NCI-H510A (cell line): Measurements from ENCODE around the gene SMTN.

Source experiments
- DNase-seq: peaks from one replicate; lab custom pipeline; 2025; lab: John Stamatoyannopoulos, UW

The SMTN gene

DNA sequence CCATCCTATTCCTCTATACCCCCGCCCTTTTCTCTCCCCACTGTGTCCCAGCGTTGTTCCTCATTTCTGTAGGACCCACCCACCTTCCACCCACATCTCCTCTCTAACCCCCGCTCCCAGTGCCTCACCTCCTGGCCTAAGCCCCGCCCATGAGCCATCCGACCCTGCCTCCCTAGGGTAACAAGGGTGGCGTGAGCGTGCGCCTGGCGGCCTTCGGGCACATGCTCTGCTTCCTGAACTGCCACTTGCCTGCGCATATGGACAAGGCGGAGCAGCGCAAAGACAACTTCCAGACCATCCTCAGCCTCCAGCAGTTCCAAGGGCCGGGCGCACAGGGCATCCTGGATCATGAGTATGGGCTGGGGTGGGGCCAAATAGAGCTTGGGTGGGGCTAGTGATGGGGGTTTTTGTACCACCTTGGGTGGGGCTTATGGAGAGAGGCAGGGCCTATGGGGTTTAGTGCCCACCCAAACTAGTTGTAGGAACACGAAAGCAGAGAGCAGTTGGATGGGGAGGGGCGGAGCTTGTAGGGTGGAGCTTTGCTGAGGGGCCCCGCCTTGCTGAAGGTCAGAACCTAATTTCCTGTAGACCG, 46.2 kb downstream of the SMTN start:
- no peak for DNase-seq

DNA sequence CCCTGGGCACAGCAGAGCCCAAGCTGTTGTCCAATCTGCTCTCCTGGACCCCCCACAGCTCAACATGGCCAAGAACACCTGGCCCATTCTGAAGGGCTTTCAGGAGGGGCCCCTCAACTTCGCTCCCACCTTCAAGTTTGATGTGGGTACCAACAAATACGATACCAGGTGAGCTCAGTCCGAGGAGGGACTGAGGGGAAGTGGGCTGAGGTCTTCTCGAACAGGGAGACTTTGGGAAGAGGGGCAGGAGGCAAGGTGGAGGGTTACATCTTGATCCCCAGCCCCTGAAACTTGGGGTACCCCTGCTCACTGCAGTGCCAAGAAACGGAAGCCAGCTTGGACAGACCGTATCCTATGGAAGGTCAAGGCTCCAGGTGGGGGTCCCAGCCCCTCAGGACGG, 47.0 kb downstream of the SMTN start:
- DNase-seq, result no peak

DNA sequence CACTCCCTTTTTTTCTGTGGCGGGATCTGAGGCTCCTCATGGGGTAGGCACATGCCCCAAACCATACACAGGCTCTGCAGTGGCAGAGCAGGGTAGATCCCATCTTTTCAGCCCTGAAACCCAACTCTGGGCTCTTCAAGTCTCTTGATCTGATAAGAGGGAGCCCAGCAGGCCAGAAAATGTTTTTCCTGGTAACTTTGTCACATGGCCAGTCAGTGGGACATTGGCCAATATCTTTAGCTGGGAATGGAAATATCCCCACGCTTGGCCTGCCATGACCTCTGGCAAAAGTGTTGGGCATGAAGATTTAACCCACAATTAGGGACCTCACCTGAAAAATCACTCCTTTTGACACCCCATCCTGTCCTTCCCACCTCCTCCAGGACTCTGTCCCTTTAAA, 49.8 kb downstream of the SMTN start:
- no peak for DNase-seq

DNA sequence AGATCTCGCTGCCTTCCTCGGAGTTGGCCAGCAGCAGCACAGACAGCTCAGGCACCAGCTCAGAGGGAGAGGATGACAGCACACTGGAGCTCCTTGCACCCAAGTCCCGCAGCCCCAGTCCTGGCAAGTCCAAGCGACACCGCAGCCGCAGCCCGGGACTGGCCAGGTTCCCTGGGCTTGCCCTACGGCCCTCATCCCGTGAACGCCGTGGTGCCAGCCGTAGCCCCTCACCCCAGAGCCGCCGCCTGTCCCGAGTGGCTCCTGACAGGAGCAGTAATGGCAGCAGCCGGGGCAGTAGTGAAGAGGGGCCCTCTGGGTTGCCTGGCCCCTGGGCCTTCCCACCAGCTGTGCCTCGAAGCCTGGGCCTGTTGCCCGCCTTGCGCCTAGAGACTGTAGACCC, 52.8 kb downstream of the SMTN start:
- no peak for DNase-seq

DNA sequence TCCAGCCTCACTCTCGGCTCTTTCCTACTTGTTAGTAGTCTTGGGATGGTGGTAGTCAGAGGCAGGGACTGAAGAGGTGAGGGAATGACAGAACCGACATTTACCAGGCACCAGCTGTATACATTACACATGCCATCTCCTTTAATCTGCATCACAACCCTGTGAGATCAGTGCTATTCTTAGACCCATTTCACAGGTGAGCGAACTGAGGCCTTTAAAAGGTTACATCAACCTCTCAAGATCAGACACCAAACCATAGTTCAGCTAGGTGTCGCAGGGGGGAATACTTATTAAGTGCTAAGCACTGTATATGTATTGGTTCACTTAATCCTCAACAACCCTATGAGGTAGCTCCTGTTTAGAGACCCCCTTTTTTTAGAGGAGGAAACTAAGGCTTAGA, 53.6 kb downstream of the SMTN start:
- no peak for DNase-seq

DNA sequence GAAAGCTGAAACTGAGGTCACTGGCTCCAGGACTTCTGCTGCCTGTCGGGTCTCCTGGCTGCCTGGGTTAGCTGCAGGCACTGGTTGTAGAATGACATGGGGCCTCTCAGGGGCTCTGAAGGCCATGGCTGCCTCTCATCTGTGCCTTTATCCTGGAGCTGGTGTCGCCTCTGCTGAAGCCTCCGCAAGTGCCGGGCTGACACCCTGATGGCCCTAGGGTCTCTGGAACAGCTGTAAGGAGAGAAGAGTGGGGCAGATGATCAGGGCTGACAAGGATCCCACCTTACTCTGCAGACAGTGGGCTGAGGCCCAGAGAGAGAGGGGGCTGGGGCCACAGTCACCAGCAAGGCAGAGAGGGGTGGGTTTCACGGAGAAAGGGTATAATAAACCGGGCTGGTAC, 54.6 kb downstream of the SMTN start:
- DNase-seq, result no peak

DNA sequence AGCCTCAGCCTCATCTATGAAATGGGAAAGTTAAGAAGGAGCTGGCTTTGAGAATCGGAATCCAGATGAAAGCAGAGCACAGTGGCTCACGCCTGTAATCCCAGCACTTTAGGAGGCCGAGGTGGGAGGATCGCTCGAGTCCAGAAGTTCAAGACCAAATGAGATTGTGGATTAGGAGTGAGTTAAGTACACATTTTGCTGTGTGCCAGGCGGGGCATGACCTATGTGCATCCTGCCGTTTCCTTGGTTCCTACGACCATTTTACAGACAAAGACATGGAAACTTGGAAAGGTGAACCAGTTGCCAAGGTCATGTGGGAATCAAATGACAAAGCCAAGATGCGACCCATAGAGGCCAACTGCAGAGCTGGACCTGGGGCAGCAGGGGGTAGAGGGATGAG, 55.0 kb downstream of the SMTN start:
- DNase-seq, result no peak

DNA sequence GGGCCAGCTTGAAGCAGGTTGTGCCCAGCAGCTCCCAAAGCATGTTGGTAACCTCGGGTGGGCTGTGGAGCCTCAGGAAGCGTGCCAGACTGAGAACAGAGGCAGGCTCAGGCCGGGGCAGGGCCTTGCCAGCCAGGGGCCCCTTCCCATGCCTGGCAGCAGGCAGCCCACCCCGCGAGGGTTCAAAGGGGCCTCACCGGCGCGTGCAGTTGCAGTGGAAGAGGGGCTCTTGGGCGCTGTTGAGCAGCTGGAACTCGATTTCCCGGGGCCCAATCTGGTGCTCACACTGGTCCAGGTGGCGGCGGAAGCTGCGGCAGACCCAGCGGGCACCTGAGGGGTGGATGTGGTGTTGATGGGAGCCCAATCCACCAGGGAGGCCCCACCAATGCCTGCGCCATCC, 55.6 kb downstream of the SMTN start:
- DNase-seq, result no peak

DNA sequence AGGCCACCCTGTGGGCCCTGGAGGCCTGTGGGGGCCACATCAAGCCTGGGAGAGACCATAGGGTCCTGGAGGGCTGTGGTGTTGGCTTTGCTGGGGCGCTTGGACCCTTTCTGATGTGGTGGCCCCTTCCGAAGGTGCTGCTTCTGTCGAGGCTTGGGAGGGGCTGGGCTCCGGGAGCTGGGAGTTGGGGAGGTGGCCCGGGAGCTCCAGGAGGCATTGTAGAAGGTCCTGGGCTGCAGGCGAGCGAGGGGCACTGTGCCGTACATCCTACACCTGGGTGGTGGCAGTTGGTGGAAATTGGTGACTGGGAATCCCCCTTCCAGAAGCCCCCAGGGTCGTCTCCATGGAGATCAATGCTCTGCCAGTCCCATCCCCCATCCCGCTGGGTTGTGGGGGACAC, 56.6 kb downstream of the SMTN start:
- DNase-seq, result no peak

DNA sequence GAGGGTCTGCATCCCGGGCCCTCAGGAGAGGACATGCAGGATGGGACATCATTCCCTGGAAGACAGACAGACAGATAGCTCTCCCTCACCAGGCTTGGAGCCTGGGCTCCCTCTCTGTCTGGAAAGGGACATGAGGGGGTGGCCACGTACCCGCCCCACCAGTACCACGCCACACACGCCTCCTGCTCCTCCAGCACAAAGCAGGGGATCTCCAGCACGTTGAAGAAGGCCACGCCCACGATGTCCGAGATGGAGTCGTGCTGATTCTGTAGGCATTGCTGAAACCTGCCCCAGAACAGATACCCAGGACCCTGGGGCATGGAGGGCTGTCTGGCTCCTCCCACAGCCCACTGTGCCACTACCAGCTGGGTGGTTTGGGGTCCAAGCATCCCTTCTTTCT, 57.0 kb downstream of the SMTN start:
- no peak for DNase-seq

DNA sequence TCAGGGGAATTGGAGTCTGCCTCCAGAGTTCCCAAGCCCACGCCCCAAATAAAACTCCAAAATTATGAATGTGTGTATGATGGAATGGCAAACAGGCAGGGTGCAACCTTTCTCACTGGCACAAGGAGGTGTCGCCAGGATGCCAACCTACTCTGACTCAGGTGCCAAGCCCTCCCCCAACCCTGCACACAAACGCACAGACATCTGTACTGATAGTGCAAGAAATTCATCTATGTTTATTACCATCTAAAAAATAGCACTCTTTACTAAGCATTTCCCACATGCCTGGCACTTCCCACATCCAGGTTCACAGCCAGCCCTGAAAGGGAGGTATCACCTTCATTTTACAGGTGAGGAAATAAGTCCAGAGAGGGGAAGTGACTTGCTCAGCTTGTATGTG, 57.9 kb downstream of the SMTN start:
- no peak for DNase-seq

DNA sequence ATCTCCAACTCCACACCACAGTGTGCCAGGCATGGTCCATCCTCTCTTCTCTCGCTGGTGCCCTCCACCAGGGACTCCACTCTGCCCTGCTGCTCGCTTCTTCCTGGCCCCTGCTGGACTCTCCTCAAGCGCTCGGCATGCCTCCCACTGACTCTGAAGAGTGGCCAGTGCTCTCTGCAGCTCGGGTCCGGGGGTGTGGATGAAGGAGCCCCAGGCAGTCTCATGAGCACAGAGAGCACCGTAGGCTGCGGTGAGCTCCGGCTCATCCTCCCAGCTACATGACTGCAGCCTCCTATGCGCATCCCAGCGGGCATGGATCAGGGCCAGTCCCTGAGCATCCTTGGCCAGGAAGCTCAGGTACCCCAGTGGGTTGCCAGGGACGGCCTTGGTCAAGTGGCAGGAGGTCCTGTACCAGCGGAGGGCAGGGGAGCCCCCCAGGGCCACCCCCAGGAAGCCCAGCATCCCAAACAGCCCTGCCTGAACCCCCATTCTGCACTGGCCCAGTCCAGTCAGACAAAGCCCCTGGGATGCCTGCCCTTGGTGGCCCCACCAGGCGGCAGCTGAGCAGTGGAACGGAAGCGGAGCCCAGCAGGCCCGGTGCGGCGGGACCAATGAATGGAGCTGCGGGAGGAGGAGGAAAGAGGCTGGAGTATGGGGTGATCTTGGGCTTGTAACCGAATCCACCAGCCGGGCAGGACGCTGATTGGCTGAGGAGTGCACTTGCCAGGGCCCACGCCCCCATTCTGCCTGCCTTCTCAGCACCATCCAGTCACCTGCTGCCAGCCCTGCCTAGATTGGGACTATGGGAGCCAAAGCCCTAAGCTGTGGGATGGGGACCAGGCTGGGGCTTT, 59.0 kb downstream of the SMTN start, which contains the start of gene PLA2G3:
PLA2G3 (minus strand) TSS at position 643 of the 851 bp plus-strand sequence; CDS start at position 489, 154 bp downstream.
- DNase-seq, result peak; percentile 85

DNA sequence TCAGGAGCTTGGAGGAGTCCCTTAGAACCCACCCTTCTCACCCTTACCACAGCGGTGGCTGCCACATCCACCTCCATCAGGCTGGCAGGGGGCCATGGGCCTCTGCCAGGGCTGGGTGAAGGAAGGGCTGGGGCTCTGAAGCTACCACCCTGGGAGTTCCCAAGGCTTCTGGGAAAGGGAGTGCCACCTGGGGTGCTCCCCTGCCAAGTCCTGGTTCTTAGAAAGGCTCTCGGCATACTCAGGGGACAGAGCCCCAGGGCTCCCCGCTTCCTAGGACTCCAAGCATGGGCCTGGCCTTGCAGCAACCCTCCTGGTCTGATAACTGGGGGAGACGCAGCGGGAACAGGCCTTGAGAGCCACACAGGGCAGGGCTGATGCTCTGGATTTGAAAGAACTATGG, 59.6 kb downstream of the SMTN start:
- no peak for DNase-seq

DNA sequence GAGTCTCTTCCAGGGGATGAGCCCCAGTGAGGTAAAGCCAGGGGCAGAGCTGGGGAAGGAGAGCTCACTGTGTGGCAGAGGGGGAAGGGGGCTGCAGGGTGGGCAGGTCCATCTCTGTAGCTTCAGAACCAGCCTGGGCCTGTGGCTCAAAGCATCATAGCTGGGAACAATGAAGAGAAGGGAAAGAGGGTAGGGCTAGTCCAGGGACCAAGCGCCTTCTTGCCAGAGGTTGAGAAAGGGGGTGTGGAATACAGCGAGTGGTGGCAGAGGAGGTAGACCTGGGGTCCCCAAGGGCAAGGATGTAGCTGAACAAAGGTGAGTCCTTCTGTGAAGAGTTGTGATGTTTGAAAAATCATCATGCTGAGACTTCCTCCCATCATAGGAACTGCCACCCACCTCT, 60.4 kb downstream of the SMTN start:
- no peak for DNase-seq

DNA sequence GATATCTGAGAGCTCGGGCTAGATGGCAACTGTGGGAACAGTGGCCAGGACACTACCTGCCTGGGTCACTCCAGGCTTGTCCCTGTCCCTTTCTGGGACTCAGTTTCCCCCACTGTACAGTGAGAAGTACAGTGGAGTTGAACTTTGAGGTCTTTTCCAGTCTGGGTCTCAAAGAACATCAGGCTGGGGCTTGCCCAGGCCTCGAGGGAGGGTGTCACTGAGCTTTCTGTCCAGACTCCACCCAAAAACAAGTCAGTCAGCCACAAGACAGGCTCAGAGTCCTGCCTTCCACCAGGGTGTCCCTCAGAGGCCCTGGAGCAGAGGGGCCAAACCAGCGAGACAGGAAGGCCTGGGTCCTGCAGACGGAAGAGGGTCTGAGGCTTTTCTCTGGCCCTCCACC, 61.2 kb downstream of the SMTN start:
- no peak for DNase-seq

DNA sequence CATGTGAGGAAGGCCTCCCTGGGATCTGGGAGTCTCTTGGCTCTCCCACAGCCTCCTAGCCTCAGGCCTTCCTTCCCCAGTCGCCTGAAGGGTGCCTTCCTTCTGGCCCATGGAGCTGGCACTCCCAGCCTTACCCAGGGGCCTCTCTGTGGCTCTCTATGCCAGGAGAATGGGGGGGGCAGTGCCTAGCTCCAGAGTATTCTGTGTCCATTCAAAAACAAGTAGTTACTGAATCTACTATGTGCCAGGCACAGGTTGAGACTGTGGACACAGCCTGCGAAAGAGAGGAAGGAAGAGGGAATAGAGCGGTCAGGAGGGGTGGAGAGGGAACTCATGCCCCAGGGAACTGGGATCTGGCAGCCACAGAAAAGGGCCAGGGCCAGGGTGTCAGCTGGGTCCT, 61.9 kb downstream of the SMTN start:
- DNase-seq, result no peak

DNA sequence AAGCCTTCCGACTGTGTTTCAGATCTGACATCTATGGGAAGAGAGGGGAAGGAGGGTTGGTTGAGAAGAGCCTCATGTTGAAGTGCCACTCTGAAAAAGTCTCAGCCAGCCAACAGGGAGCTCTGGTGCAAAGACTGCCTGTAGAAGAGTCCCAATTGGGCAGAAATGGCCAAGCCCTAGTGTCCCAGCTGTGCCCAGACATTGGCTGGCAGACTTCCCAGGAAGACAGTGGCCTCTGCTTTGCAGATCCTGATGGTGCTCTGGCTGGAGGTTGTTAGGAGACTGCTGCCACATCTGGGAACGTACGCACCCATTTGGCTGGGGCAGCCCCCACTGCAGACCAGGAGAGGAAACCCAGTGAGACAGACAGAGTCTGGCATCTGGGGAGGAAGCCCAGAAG, 62.4 kb downstream of the SMTN start:
- no peak for DNase-seq

DNA sequence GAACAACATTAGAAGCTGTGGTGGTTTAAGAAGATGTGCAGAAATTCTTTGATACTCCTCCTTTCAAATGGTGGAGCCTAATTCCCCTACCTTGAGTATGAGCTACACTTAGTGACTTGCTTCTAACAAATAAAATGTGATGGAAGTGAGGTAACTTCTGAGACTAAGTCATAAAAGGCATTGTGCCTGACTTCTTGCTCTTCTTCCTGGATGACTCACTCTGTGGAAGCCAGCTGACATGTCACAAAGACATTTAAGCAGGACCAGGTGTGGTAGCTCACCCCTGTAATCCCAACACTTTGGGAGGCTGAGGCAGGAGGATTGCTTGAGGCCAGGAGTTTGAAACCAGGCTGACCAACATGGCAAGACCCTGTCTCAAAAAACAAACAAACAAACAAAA, 63.1 kb downstream of the SMTN start:
- no peak for DNase-seq

DNA sequence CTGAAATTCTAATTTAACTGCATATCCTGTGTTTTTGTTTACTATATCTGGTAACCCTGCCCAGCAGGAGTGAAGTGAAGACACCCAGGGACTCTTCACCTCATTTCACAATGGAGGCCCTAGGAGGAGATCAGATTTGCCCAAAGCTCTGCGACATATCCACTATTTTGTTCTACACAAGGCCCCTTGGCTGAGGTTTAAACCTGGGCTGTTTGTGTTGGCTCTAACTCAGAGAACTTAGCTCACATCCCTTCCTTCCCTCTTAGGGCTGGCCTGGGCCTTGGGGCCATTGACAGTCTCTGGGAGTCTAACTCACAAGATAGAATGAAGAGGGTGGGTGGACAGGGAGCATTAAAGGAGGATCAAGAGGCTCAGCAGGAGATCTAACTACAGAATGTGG, 67.4 kb downstream of the SMTN start:
- no peak for DNase-seq

DNA sequence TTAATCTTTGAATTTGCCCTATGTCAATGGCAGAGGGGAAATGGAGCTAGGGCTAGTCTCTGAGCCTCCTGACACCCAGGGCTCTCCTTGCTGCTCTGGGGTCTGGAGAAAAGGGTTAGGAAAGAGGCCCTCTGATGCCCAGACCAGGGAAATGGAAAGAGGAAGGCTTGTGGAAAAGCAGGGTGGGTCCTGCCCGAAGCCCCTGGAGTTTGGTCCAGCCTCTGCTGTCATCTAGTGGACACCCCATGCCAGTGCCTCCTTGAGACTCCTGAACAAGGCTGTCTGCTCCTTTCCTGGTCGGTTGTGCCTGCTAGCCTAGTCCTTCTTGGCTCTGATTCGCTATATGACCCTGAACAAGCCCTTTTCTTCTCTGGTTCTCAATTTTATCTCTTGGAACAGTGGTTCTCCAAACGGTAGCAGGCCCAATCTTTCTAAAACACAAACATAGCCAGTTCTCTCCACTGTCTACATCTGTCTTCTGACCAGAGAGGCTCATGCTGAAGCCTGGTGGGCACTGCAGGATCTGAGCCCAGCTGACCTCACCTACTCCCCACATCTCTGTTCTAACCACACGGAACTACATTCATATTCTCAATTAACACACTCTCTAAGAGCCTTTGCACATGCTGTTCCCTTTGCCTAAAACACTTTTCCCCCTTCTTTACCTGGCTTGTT, 68.0 kb downstream of the SMTN start:
- peak; percentile 15 for DNase-seq

DNA sequence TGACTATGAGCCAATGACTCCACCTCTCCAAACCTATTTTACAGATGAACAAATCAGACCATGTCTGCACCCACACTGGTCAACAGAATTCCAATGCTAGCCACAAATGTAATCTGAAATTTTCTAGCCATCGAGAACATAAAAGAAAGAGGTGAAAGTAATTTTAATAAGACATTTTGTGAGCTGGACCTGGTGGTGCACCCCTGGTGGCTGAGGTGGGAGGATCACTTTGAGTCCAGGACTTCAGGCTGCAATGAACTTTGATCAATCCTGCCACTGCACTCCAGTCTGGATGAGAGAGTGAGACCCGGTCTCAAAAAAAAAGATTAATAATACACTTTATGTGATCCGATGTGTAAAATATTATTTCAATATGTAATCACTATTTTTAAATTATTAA, 69.5 kb downstream of the SMTN start:
- no peak for DNase-seq

DNA sequence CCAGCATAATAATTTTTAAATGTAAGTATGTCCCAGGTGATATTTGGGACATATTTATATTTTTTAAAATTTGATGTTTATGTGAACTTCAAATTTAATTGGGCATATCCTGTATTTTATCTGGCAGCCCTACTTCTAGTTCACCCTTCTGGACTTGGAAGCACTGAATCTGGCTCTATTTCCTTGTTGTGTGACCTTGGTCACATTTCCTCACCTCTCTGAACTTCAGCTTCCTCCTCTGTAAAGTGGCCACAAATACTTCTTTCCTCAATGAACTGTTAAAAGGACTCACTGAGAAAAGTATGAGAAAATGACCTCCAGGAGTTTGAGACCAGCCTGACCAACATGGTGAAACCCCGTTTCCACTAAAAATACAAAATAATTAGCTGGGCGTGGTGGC, 70.8 kb downstream of the SMTN start:
- DNase-seq, result no peak

DNA sequence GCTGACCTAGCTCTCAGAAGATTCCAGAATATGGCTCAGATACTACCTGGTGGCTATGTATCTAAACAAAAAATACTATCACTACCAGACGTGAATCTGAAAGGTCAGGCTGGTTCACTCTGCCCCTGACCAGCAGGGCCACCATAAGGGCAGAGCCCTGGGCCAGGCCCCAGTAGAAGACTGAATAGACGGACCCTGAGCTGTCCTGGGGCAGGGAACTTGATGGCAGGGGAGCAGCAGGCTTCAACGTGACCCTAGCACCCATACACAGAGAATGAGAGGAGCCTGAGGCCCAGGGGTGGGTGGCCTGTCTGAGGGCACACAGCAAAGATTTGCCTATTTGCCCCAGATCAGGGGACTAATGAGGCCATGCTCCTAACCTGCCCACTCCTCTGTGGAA, 72.2 kb downstream of the SMTN start:
- DNase-seq, result no peak
